CD8-positive, alpha-beta memory T cell (primary cell): Measurements from ENCODE around the gene HSDL1. TPM values are rescaled to one million over a fixed set of nuclear protein-coding genes. Genes with fewer than 3 reads are reported as not detected.

Experiments used
- CTCF ChIA-PET: fragments of 350-600 bp; sonication (Branson Sonifier 250); formaldehyde crosslinking; loops from one replicate; lab custom pipeline; 2021; ENCODE audit warnings: antibody characterized with exemption; lab: Charles Lee
- POLR2A ChIA-PET: fragments of 350-600 bp; sonication (Branson Sonifier 250); formaldehyde crosslinking; loops from one replicate; lab custom pipeline; 2021; ENCODE audit warnings: antibody characterized with exemption; lab: Charles Lee
- DNase-seq, 5 donors: peaks; one replicate each; pipeline versions ENCODE4 v3.0.0 to v3.0.0-alpha.2; 2020 to 2022; ENCODE audit warnings: mixed read lengths in 1 of 5
- H3K27ac ChIP-seq: one replicate; pipeline ENCODE4 v1.7.0; 2013; ENCODE audit warnings: low read depth, mild to moderate bottlenecking, low read length, moderate library complexity
- H3K27me3 ChIP-seq: 2 replicates; pipeline ENCODE4 v1.7.0; 2013; ENCODE audit warnings: low read length, mild to moderate bottlenecking; ENCODE audit not compliant: insufficient read depth, poor library complexity, severe bottlenecking
- H3K36me3 ChIP-seq: 2 replicates; pipeline ENCODE4 v1.7.0; 2013; ENCODE audit warnings: mild to moderate bottlenecking, low read length, moderate library complexity; ENCODE audit not compliant: insufficient read depth
- H3K4me1 ChIP-seq: 2 replicates; pipeline ENCODE4 v1.7.0; 2013; ENCODE audit warnings: mild to moderate bottlenecking, low read length, moderate library complexity; ENCODE audit not compliant: insufficient read depth
- H3K4me3 ChIP-seq: 2 replicates; pipeline ENCODE4 v1.7.0; 2013; ENCODE audit warnings: mild to moderate bottlenecking, low read length
- H3K9me3 ChIP-seq: 2 replicates; pipeline ENCODE4 v1.7.0; 2013; ENCODE audit warnings: mild to moderate bottlenecking, low read length
- H3K27ac Mint-ChIP-seq, 8 donors: one replicate each; pipeline ENCODE4 v1.8.0; 2020 to 2021; ENCODE audit warnings: mixed read lengths in 8 of 8, mild to moderate bottlenecking in 6 of 8, inconsistent platforms in 3 of 8, moderate library complexity in 3 of 8
- H3K27me3 Mint-ChIP-seq, 2 donors: one replicate each; pipeline ENCODE4 v1.8.0; 2020 to 2021; ENCODE audit warnings: mixed read lengths in 2 of 2, mild to moderate bottlenecking in 1 of 2, moderate library complexity in 1 of 2
- H3K36me3 Mint-ChIP-seq, 3 donors: one replicate each; pipeline ENCODE4 v1.8.0; 2020 to 2021; ENCODE audit warnings: mixed read lengths in 3 of 3, inconsistent platforms in 1 of 3, mild to moderate bottlenecking in 1 of 3
- H3K4me1 Mint-ChIP-seq, 3 donors: one replicate each; pipeline ENCODE4 v1.8.0; 2020 to 2021; ENCODE audit warnings: mixed read lengths in 3 of 3, inconsistent platforms in 1 of 3, mild to moderate bottlenecking in 1 of 3
- H3K4me3 Mint-ChIP-seq, 7 donors: one replicate each; pipeline ENCODE4 v1.8.0; 2020 to 2021; ENCODE audit warnings: mixed read lengths in 7 of 7, mild to moderate bottlenecking in 6 of 7, moderate library complexity in 4 of 7, inconsistent platforms in 2 of 7
- H3K9me3 Mint-ChIP-seq, 5 donors: one replicate each; pipeline ENCODE4 v1.8.0; 2020 to 2022; ENCODE audit warnings: mixed read lengths in 5 of 5, mild to moderate bottlenecking in 3 of 5, moderate library complexity in 2 of 5, inconsistent platforms in 1 of 5
- polyA plus RNA-seq: library from polyadenylated mRNA; unstranded; fragments of 300-500 nt; fragmentation: Illumina TruSeq; gene quantifications from one replicate; pipeline ENCODE4 v1.2.3, GENCODE V29; 2021
- total RNA-seq, 2 experiments: library from RNA; stranded (reverse); gene quantifications; one replicate each; pipeline ENCODE4 v1.2.3, GENCODE V29; 2021

The HSDL1 gene
- total and polyA plus RNA-seq, 3 experiments from 2014 or later, result 7.0 to 15.2 (median 13.5) TPM

GRCh38 chr16:84166796-84167695, 22.1 kb upstream of the HSDL1 start:
- peaks cover 17 to 42% of the 10 kb centered on the region in 2 donors for H3K27me3 Mint-ChIP-seq
- ChIA-PET CTCF (interaction anchor here (0.7 to 1.7 kb wide), 2 partner anchors 20 to 50 kb away, joined by 3 to 6 read pairs; partner anchors contain the start of genes MBTPS1 and TAF1C), POLR2A (no interaction called here)
- no peak overlapping the region for H3K27ac ChIP-seq
- H3K4me1 ChIP-seq, result no peaks in the 10 kb centered on the region
- H3K4me3 Mint-ChIP-seq, result no peak overlapping the region
- H3K36me3 ChIP-seq, result no peaks in the 10 kb centered on the region
- no peaks in the 10 kb centered on the region for H3K4me1 Mint-ChIP-seq
- H3K9me3 Mint-ChIP-seq, result no peaks in the 10 kb centered on the region
- H3K36me3 Mint-ChIP-seq, result no peaks in the 10 kb centered on the region
- no peak overlapping the region for H3K4me3 ChIP-seq
- no peak overlapping the region for H3K27ac Mint-ChIP-seq
- DNase-seq, result no peak
- no peaks in the 10 kb centered on the region for H3K9me3 ChIP-seq
- H3K27me3 ChIP-seq, result no peaks in the 10 kb centered on the region

GRCh38 chr16:84165746-84166145, 20.8 kb upstream of the HSDL1 start:
- CTCF ChIA-PET, result no interaction called here
- Histone ChIP-seq H3K27me3 (no peaks in the 10 kb centered on the region), H3K4me3 (no peak overlapping the region), H3K9me3 (no peaks in the 10 kb centered on the region), H3K4me1 (no peaks in the 10 kb centered on the region), H3K27ac (no peak overlapping the region), H3K36me3 (no peaks in the 10 kb centered on the region)
- Mint-ChIP-seq H3K4me1 (no peaks in the 10 kb centered on the region), H3K36me3 (no peaks in the 10 kb centered on the region), H3K27ac (no peak overlapping the region), H3K9me3 (no peaks in the 10 kb centered on the region), H3K4me3 (peak overlapping the region in 1 of 7 donors; percentile 42), H3K27me3 (peaks cover 16 to 46% of the 10 kb centered on the region in 2 donors)
- POLR2A ChIA-PET, result no interaction called here
- DNase-seq, result no peak

- DNase-seq, result no peak
- ChIA-PET CTCF (no interaction called here), POLR2A (no interaction called here)
- Histone ChIP-seq H3K27ac (no peak overlapping the region), H3K4me1 (no peaks in the 10 kb centered on the region), H3K4me3 (no peak overlapping the region), H3K9me3 (no peaks in the 10 kb centered on the region), H3K27me3 (no peaks in the 10 kb centered on the region), H3K36me3 (no peaks in the 10 kb centered on the region)
- Mint-ChIP-seq H3K9me3 (no peaks in the 10 kb centered on the region), H3K27ac (no peak overlapping the region), H3K36me3 (no peaks in the 10 kb centered on the region), H3K27me3 (peaks cover 14 to 45% of the 10 kb centered on the region in 2 donors), H3K4me3 (no peak overlapping the region), H3K4me1 (no peaks in the 10 kb centered on the region)
Observed at GRCh38 chr16:84161801-84162200, 16.8 kb upstream of the HSDL1 start.

GRCh38 chr16:84161037-84161436, 16.1 kb upstream of the HSDL1 start:
- no peak overlapping the region for H3K4me3 ChIP-seq
- H3K36me3 ChIP-seq, result no peaks in the 10 kb centered on the region
- H3K9me3 Mint-ChIP-seq, result no peaks in the 10 kb centered on the region
- peaks cover 4% of the 10 kb centered on the region for H3K27me3 ChIP-seq
- H3K27ac Mint-ChIP-seq, result no peak overlapping the region
- no peak overlapping the region for H3K4me3 Mint-ChIP-seq
- ChIA-PET POLR2A (no interaction called here), CTCF (no interaction called here)
- H3K36me3 Mint-ChIP-seq, result no peaks in the 10 kb centered on the region
- no peaks in the 10 kb centered on the region for H3K9me3 ChIP-seq
- H3K27me3 Mint-ChIP-seq, result peaks cover 11 to 47% of the 10 kb centered on the region in 2 donors
- no peaks in the 10 kb centered on the region for H3K4me1 Mint-ChIP-seq
- DNase-seq, result no peak
- H3K4me1 ChIP-seq, result no peaks in the 10 kb centered on the region
- no peak overlapping the region for H3K27ac ChIP-seq

- H3K27me3 ChIP-seq, result peaks cover 4% of the 10 kb centered on the region
- no peak overlapping the region for H3K4me3 ChIP-seq
- no peak overlapping the region for H3K27ac ChIP-seq
- CTCF ChIA-PET, result no interaction called here
- POLR2A ChIA-PET, result no interaction called here
- no peaks in the 10 kb centered on the region for H3K36me3 Mint-ChIP-seq
- H3K4me1 ChIP-seq, result no peaks in the 10 kb centered on the region
- H3K27ac Mint-ChIP-seq, result no peak overlapping the region
- no peaks in the 10 kb centered on the region for H3K36me3 ChIP-seq
- no peaks in the 10 kb centered on the region for H3K4me1 Mint-ChIP-seq
- H3K9me3 ChIP-seq, result no peaks in the 10 kb centered on the region
- DNase-seq, result no peak
- no peaks in the 10 kb centered on the region for H3K9me3 Mint-ChIP-seq
- peaks cover 11 to 49% of the 10 kb centered on the region in 2 donors for H3K27me3 Mint-ChIP-seq
- H3K4me3 Mint-ChIP-seq, result no peak overlapping the region
Observed at GRCh38 chr16:84159800-84160199, 14.8 kb upstream of the HSDL1 start.

- H3K27me3 Mint-ChIP-seq, result peaks cover 11 to 42% of the 10 kb centered on the region in 2 donors
- Histone ChIP-seq H3K4me1 (no peaks in the 10 kb centered on the region), H3K27me3 (peaks cover 4% of the 10 kb centered on the region), H3K27ac (no peak overlapping the region), H3K4me3 (no peak overlapping the region), H3K36me3 (no peaks in the 10 kb centered on the region), H3K9me3 (no peaks in the 10 kb centered on the region)
- no peaks in the 10 kb centered on the region for H3K4me1 Mint-ChIP-seq
- ChIA-PET POLR2A (no interaction called here), CTCF (no interaction called here)
- H3K9me3 Mint-ChIP-seq, result no peaks in the 10 kb centered on the region
- no peak overlapping the region for H3K27ac Mint-ChIP-seq
- H3K36me3 Mint-ChIP-seq, result no peaks in the 10 kb centered on the region
- H3K4me3 Mint-ChIP-seq, result no peak overlapping the region
- no peak for DNase-seq
Observed at GRCh38 chr16:84159007-84159406, 14.0 kb upstream of the HSDL1 start.

- no peak overlapping the region for H3K27ac Mint-ChIP-seq
- H3K36me3 ChIP-seq, result no peaks in the 10 kb centered on the region
- CTCF ChIA-PET, result interaction anchor here (0.9 to 1.1 kb wide), 2 partner anchors 11 to 31 kb away, joined by 3 to 5 read pairs; partner anchors contain the start of genes DNAAF1, HSDL1 and TAF1C
- peaks cover 9 to 41% of the 10 kb centered on the region in 2 donors for H3K27me3 Mint-ChIP-seq
- H3K9me3 ChIP-seq, result no peaks in the 10 kb centered on the region
- H3K9me3 Mint-ChIP-seq, result no peaks in the 10 kb centered on the region
- no peaks in the 10 kb centered on the region for H3K36me3 Mint-ChIP-seq
- H3K4me3 ChIP-seq, result no peak overlapping the region
- no peaks in the 10 kb centered on the region for H3K4me1 Mint-ChIP-seq
- POLR2A ChIA-PET, result no interaction called here
- DNase-seq, result no peak
- no peak overlapping the region for H3K27ac ChIP-seq
- peaks cover 4% of the 10 kb centered on the region for H3K27me3 ChIP-seq
- H3K4me3 Mint-ChIP-seq, result no peak overlapping the region
- no peaks in the 10 kb centered on the region for H3K4me1 ChIP-seq
Observed at GRCh38 chr16:84156342-84156784, 11.4 kb upstream of the HSDL1 start.

GRCh38 chr16:84155771-84156170, 10.8 kb upstream of the HSDL1 start:
- Histone ChIP-seq H3K4me1 (no peaks in the 10 kb centered on the region), H3K27me3 (peaks cover 4% of the 10 kb centered on the region), H3K36me3 (no peaks in the 10 kb centered on the region), H3K9me3 (no peaks in the 10 kb centered on the region), H3K27ac (no peak overlapping the region), H3K4me3 (no peak overlapping the region)
- CTCF ChIA-PET, result interaction anchor here (0.9 to 1.1 kb wide), 2 partner anchors 10 to 31 kb away, joined by 3 to 5 read pairs; partner anchors contain the start of genes DNAAF1, HSDL1 and TAF1C
- peaks cover 9 to 47% of the 10 kb centered on the region in 2 donors for H3K27me3 Mint-ChIP-seq
- H3K27ac Mint-ChIP-seq, result peak overlapping the region in 1 of 8 donors; percentile 88
- H3K9me3 Mint-ChIP-seq, result no peaks in the 10 kb centered on the region
- no peaks in the 10 kb centered on the region for H3K4me1 Mint-ChIP-seq
- POLR2A ChIA-PET, result no interaction called here
- H3K36me3 Mint-ChIP-seq, result no peaks in the 10 kb centered on the region
- DNase-seq, result no peak
- no peak overlapping the region for H3K4me3 Mint-ChIP-seq
